VCaP (cell line): ENCODE data around the gene GOLM1.

Experiments used
- H3K27ac ChIP-seq: fragments of 450-650 bp; 2 replicates; pipeline ENCODE4 v1.5.1; 2017
- CTCF ChIP-seq: fragments of 450-650 bp; conservative IDR thresholded peaks from 2 replicates; pipeline ENCODE4 v1.5.1; 2017; ENCODE audit warnings: mild to moderate bottlenecking, moderate library complexity

The GOLM1 gene

GRCh38 chr9:86099701-86100364, 475 bp upstream of the GOLM1 start:
- peak overlapping the region; percentile 93 for H3K27ac ChIP-seq
- peak; percentile 3 for TF ChIP-seq CTCF

- no peak for TF ChIP-seq CTCF
- H3K27ac ChIP-seq, result peak overlapping the region; percentile 93
Measured at GRCh38 chr9:86097510-86098224, 1.7 kb downstream of the GOLM1 start.

GRCh38 chr9:86096386-86096785, 3.0 kb downstream of the GOLM1 start:
- H3K27ac ChIP-seq, result peak overlapping the region; percentile 93
- no peak for TF ChIP-seq CTCF

- peak overlapping the region; percentile 93 for H3K27ac ChIP-seq
- no peak for TF ChIP-seq CTCF
Measured at GRCh38 chr9:86093788-86094555, 5.4 kb downstream of the GOLM1 start.

- H3K27ac ChIP-seq, result no peak overlapping the region
- no peak for TF ChIP-seq CTCF
Measured at GRCh38 chr9:86091477-86091876, 7.9 kb downstream of the GOLM1 start.

GRCh38 chr9:86082870-86083269, 16.5 kb downstream of the GOLM1 start:
- TF ChIP-seq CTCF, result no peak
- H3K27ac ChIP-seq, result no peak overlapping the region

- no peak for TF ChIP-seq CTCF
- no peak overlapping the region for H3K27ac ChIP-seq
Measured at GRCh38 chr9:86079865-86080469, 19.4 kb downstream of the GOLM1 start.
